A549 (cell line): ENCODE measurements around the gene ZSWIM3. TPM values are rescaled to one million over a fixed set of nuclear protein-coding genes. Genes with fewer than 3 reads are reported as not detected.

Source experiments
- ATAC-seq, 2 experiments: fragments of 200-7000 bp in 1 of 2; fragments of >200 bp in 1 of 2; cut with Nextera tagmentation in 1 of 2; cut with Tn5 transposase in 1 of 2; 3 replicates each; pipeline versions ENCODE4 v1.8.0 to v1.9.1; 2018 to 2020; ENCODE audit warnings: mild to moderate bottlenecking in 1 of 2, moderate library complexity in 1 of 2
- CTCF ChIA-PET: fragments of 300-600 bp; sonication (Branson Sonifier 250); formaldehyde crosslinking; extraction: SDS; loops from one replicate; lab custom pipeline; 2021; ENCODE audit warnings: antibody characterized with exemption, inconsistent platforms; lab: Yijun Ruan, JAX
- POLR2A ChIA-PET: fragments of 350-600 bp; formaldehyde crosslinking; extraction: SDS; loops from one replicate; lab custom pipeline; 2021; ENCODE audit warnings: antibody characterized with exemption, inconsistent platforms; lab: Yijun Ruan, JAX
- DNase-seq, 2 experiments: peaks; one replicate each; pipeline versions ENCODE4 v3.0.0 to v3.0.0-alpha.2; 2011 to 2016; ENCODE audit warnings: low read depth in 1 of 2, low spot score in 1 of 2
- FAIRE-seq: peaks from 2 replicates; lab custom pipeline; 2011; peaks lifted over from hg19 to GRCh38; lab: Jason Lieb, UNC
- H3K27ac ChIP-seq, 2 experiments: fragments of >200 bp; sonication (Bioruptor Twin); formaldehyde crosslinking; 3 replicates each; pipeline ENCODE4 v1.5.1; 2016 to 2017
- H3K4me1 ChIP-seq: fragments of >200 bp; sonication (Bioruptor Twin); formaldehyde crosslinking; 3 replicates; pipeline ENCODE4 v1.6.1; 2016
- H3K4me2 ChIP-seq: fragments of >200 bp; sonication (Bioruptor Twin); formaldehyde crosslinking; 3 replicates; pipeline ENCODE4 v1.6.1; 2016
- H3K4me3 ChIP-seq: fragments of >200 bp; sonication (Bioruptor Twin); formaldehyde crosslinking; 3 replicates; pipeline ENCODE4 v1.5.1; 2016
- H3K9me3 ChIP-seq: fragments of >200 bp; sonication (Bioruptor Twin); formaldehyde crosslinking; 3 replicates; pipeline ENCODE4 v1.6.1; 2016
- EHMT2 ChIP-seq: fragments of 200-600 bp; sonication (generic); IDR thresholded peaks from 2 replicates; pipeline ENCODE4 v1.6.1; 2016; ENCODE audit warnings: antibody characterized with exemption, low read depth, mild to moderate bottlenecking, moderate library complexity
- ESRRA ChIP-seq: fragments of 150-350 bp; IDR thresholded peaks from 2 replicates; pipeline ENCODE4 v1.6.1; 2014; ENCODE audit warnings: mild to moderate bottlenecking, low read length, borderline replicate concordance
- FOXS1 ChIP-seq: fragments of 250-450 bp; sonication (Bioruptor Pico); IDR thresholded peaks from 2 replicates; pipeline ENCODE4 v1.5.0; 2020; ENCODE audit warnings: mild to moderate bottlenecking, moderate library complexity
- HOXB13 ChIP-seq: fragments of 250-450 bp; sonication (Bioruptor Pico); IDR thresholded peaks from 2 replicates; pipeline ENCODE4 v1.5.0; 2020; ENCODE audit warnings: low read depth, mild to moderate bottlenecking, moderate library complexity
- JUN ChIP-seq, 2 experiments: fragments of >200 bp; sonication (Bioruptor Twin); formaldehyde crosslinking; IDR thresholded peaks; 2 replicates in 1 of 2; 3 replicates in 1 of 2; pipeline ENCODE4 v1.6.1; 2016 to 2017
- JUNB ChIP-seq: fragments of >200 bp; sonication (Bioruptor Twin); formaldehyde crosslinking; IDR thresholded peaks from 2 replicates; pipeline ENCODE4 v1.6.1; 2016
- KDM5A ChIP-seq: fragments of 200-600 bp; sonication (generic); IDR thresholded peaks from 2 replicates; pipeline ENCODE4 v1.6.1; 2016; ENCODE audit warnings: antibody characterized with exemption, mild to moderate bottlenecking
- MAFK ChIP-seq: fragments of 450-650 bp; IDR thresholded peaks from 2 replicates; pipeline ENCODE4 v1.6.1; 2014; ENCODE audit not compliant: partially characterized antibody
- MAZ ChIP-seq: fragments of 150-350 bp; IDR thresholded peaks from 2 replicates; pipeline ENCODE4 v1.6.1; 2014; ENCODE audit warnings: antibody characterized with exemption, low read depth, low read length, borderline replicate concordance
- MYC ChIP-seq: IDR thresholded peaks from 2 replicates; pipeline ENCODE4 v1.6.1; 2012; ENCODE audit warnings: mild to moderate bottlenecking, inconsistent platforms, low read length, improper control_type of control experiment, borderline replicate concordance
- NFE2L2 ChIP-seq: fragments of 150-350 bp; conservative IDR thresholded peaks from 2 replicates; pipeline ENCODE4 v1.6.1; 2014; ENCODE audit warnings: low read length
- NR3C1 ChIP-seq: fragments of >200 bp; sonication (Bioruptor Twin); formaldehyde crosslinking; IDR thresholded peaks from 3 replicates; pipeline ENCODE4 v1.6.1; 2017
- PHF8 ChIP-seq: fragments of 200-600 bp; sonication (generic); IDR thresholded peaks from 2 replicates; pipeline ENCODE4 v1.6.1; 2016; ENCODE audit warnings: low read depth, mild to moderate bottlenecking, antibody characterized with exemption, moderate library complexity, borderline replicate concordance
- RARB ChIP-seq: fragments of 250-450 bp; sonication (Bioruptor Pico); IDR thresholded peaks from 2 replicates; pipeline ENCODE4 v1.8.0; 2021; ENCODE audit warnings: mild to moderate bottlenecking, moderate library complexity
- RCOR1 ChIP-seq: fragments of 150-350 bp; IDR thresholded peaks from 2 replicates; pipeline ENCODE4 v1.6.1; 2014; ENCODE audit warnings: antibody characterized with exemption, low read length, low read depth
- RFX5 ChIP-seq: fragments of 450-650 bp; IDR thresholded peaks from 2 replicates; pipeline ENCODE4 v1.7.1; 2014; ENCODE audit warnings: antibody characterized with exemption, mild to moderate bottlenecking, moderate library complexity
- SMC3 ChIP-seq: fragments of >200 bp; sonication (Bioruptor Twin); formaldehyde crosslinking; IDR thresholded peaks from 3 replicates; pipeline ENCODE4 v1.6.1; 2018; ENCODE audit warnings: inconsistent platforms
- ZC3H11A ChIP-seq: fragments of 450-650 bp; IDR thresholded peaks from 2 replicates; pipeline ENCODE4 v1.6.1; 2014; ENCODE audit warnings: antibody characterized with exemption, mild to moderate bottlenecking
- ZNF302 ChIP-seq: fragments of 250-450 bp; sonication (Bioruptor Pico); IDR thresholded peaks from 2 replicates; pipeline ENCODE4 v1.9.0; 2021; ENCODE audit warnings: inconsistent platforms, mild to moderate bottlenecking, moderate library complexity
- ZSCAN20 ChIP-seq: fragments of 250-450 bp; sonication (Bioruptor Pico); IDR thresholded peaks from 2 replicates; pipeline ENCODE4 v1.8.0; 2022; ENCODE audit warnings: mild to moderate bottlenecking, moderate library complexity
- WGBS: methylation state at CpG from one replicate; pipeline ENCODE4 v1.1.6; 2017; ENCODE audit errors: missing lambda C conversion rate; 5-methylcytosine and 5-hydroxymethylcytosine counted together
- polyA plus RNA-seq, 4 experiments: library from polyadenylated mRNA; depleted of rRNA in 3 of 4; stranded (reverse); fragments of >200 nt; fragmentation: RNase III in 1 of 4; extraction: RNeasy Plus Mini Kit Qiagen cat#74134 plus additional on column Dnase treatment in 1 of 4; gene quantifications; 2 replicates in 3 of 4; 3 replicates in 1 of 4; pipeline ENCODE4 v1.2.3, GENCODE V29; 2011 to 2017
- TF ChIP-seq, protein P1 (sequence below): fragments of 200-600 bp; sonication (generic); IDR thresholded peaks from 2 replicates; pipeline ENCODE4 v1.6.1; 2016; ENCODE audit warnings: antibody characterized with exemption, mild to moderate bottlenecking, moderate library complexity
- TF ChIP-seq, protein P2 (sequence below): IDR thresholded peaks from 2 replicates; pipeline ENCODE4 v1.6.1; 2012
- TF ChIP-seq, protein P3 (sequence below): fragments of 450-650 bp; IDR thresholded peaks from 2 replicates; pipeline ENCODE4 v1.6.1; 2014; ENCODE audit warnings: antibody characterized with exemption
- TF ChIP-seq, protein P4 (sequence below): fragments of >200 bp; sonication (Bioruptor Twin); formaldehyde crosslinking; IDR thresholded peaks from 3 replicates; pipeline ENCODE4 v1.6.1; 2016
- TF ChIP-seq, protein P5 (sequence below): fragments of >200 bp; sonication (Bioruptor Twin); formaldehyde crosslinking; IDR thresholded peaks from 2 replicates; pipeline ENCODE4 v1.6.1; 2016

ZSWIM3 gene
- polyA plus RNA-seq, 2 of the 4 experiments (the other 2 are of a cell fraction): 1.1 to 1.3 TPM

DNA sequence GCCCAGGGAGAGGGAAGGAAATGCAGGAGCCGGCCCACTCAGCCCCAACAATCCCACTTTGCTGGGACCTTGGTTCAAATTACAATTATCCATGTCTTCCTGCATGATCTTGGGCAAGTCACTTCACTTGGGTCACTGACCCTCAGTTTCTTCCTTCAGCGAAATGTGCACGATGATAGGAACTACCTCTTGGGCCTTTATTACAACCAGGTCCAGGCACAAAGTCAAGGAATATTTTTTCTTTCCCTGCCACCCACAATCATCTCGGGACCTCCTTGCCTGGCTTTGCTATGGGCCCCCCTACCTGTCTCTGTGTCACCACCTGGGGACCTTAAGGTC is 54.9 kb downstream of the ZSWIM3 start (continued):
- TF ChIP-seq, protein P1, sequence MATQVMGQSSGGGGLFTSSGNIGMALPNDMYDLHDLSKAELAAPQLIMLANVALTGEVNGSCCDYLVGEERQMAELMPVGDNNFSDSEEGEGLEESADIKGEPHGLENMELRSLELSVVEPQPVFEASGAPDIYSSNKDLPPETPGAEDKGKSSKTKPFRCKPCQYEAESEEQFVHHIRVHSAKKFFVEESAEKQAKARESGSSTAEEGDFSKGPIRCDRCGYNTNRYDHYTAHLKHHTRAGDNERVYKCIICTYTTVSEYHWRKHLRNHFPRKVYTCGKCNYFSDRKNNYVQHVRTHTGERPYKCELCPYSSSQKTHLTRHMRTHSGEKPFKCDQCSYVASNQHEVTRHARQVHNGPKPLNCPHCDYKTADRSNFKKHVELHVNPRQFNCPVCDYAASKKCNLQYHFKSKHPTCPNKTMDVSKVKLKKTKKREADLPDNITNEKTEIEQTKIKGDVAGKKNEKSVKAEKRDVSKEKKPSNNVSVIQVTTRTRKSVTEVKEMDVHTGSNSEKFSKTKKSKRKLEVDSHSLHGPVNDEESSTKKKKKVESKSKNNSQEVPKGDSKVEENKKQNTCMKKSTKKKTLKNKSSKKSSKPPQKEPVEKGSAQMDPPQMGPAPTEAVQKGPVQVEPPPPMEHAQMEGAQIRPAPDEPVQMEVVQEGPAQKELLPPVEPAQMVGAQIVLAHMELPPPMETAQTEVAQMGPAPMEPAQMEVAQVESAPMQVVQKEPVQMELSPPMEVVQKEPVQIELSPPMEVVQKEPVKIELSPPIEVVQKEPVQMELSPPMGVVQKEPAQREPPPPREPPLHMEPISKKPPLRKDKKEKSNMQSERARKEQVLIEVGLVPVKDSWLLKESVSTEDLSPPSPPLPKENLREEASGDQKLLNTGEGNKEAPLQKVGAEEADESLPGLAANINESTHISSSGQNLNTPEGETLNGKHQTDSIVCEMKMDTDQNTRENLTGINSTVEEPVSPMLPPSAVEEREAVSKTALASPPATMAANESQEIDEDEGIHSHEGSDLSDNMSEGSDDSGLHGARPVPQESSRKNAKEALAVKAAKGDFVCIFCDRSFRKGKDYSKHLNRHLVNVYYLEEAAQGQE: no peak
- no peak for TF ChIP-seq RARB (CRISPR knock-in tag)

DNA sequence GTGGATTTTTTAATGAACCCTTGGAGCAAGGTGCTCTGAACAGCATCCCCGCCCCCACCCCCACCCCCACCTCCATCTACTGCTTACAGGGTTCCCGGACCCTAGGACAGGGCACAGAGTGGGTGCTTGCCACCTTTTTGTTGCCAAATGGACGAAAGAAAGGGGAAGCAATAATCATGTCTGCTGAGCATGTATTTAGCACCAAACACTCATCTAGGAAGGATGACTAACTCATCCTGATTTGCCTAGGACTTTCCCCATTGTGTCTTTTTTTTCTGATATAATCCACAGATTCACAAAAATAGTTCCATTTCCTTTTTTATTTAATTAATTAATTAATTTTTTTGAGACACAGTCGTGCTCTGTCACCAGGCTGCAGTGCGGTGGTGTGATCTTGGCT is 55.7 kb downstream of the ZSWIM3 start:
- no peak for TF ChIP-seq RFX5
- TF ChIP-seq, protein P2, sequence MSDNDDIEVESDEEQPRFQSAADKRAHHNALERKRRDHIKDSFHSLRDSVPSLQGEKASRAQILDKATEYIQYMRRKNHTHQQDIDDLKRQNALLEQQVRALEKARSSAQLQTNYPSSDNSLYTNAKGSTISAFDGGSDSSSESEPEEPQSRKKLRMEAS: no peak
- TF ChIP-seq ZNF302: no peak
- no peak for TF ChIP-seq ESRRA
- TF ChIP-seq NR3C1: no peak
- no peak for TF ChIP-seq MAFK
- no peak for TF ChIP-seq HOXB13 (CRISPR knock-in tag)
- TF ChIP-seq JUNB: no peak
- TF ChIP-seq RCOR1: no peak
- TF ChIP-seq RARB (CRISPR knock-in tag): no peak
- no peak for TF ChIP-seq EHMT2
- Histone ChIP-seq H3K4me2 (no peak overlapping the region), H3K4me1 (peaks cover 11% of the 10 kb centered on the region; the same call in 2 of the 3 replicates), H3K4me3 (no peak overlapping the region), H3K27ac (no peak overlapping the region), H3K9me3 (no peaks in the 10 kb centered on the region)
- CTCF ChIA-PET: no interaction called here
- no peak for FAIRE-seq
- no peak for DNase-seq
- POLR2A ChIA-PET: no interaction called here
- no peak for ATAC-seq
- 87% methylated on average over 4 of the region's 5 CpGs for WGBS

DNA sequence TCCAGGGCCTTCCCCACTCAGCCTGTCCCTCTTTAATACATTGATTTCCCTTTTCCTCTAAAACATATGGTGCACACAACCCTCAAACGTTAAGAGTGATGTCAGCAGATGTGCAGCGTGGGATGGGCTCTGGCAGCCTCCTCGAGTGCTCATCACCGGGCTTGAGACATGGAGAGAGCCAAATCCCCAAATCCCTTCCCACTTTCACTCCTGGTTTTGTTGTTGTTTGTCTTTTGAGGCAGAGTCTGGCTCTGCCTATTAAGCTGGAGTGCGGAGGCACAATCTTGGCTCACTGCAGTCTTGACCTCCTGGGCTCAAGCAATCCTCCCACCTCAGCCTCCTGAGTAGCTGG is 60.4 kb downstream of the ZSWIM3 start:
- Histone ChIP-seq H3K4me3 (no peak overlapping the region), H3K4me2 (no peak overlapping the region), H3K27ac (no peak overlapping the region), H3K9me3 (no peaks in the 10 kb centered on the region), H3K4me1 (no peaks in the 10 kb centered on the region)
- ATAC-seq (no peak), FAIRE-seq (no peak), DNase-seq (no peak)
- CTCF ChIA-PET: interaction anchor here (1.1 to 2.9 kb wide), 2 partner anchors 8 to 16 kb away, joined by 3 to 12 read pairs; partner anchors contain the start of gene PCIF1
- TF ChIP-seq ZSCAN20 (CRISPR knock-in tag): no peak
- no peak for TF ChIP-seq ZNF302
- TF ChIP-seq, protein P3, sequence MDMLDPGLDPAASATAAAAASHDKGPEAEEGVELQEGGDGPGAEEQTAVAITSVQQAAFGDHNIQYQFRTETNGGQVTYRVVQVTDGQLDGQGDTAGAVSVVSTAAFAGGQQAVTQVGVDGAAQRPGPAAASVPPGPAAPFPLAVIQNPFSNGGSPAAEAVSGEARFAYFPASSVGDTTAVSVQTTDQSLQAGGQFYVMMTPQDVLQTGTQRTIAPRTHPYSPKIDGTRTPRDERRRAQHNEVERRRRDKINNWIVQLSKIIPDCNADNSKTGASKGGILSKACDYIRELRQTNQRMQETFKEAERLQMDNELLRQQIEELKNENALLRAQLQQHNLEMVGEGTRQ: no peak
- no peak for TF ChIP-seq PHF8
- WGBS: 81% methylated on average over 5 of the region's 5 CpGs
- POLR2A ChIA-PET: no interaction called here

DNA sequence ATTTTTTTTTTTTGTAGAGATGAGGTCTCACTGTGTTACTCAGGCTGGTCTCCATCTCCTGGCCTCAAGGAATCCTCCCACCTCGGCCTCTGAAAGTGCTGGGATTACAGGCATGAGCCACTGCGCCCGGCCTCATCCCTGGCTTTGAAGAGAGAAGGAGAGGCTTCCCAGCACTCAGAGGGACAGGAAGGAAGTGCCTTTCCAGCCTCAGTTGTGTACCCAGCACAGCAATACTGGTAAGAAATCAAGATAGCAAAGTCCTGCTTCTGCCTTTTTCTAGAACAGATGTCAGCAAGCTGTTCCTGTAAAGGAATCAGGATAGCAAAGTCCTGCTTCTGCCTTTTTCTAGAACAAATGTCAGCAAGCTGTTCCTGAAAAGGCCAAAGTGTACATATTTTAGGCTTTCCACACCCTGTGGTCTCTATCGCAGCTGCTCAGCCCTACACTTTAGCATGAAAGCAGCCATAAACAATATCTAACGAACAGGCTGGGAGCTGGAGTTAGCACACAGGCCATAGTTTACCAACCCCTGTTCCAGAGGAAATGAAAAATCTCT is 60.8 kb downstream of the ZSWIM3 start:
- H3K27ac ChIP-seq: no peak overlapping the region
- CTCF ChIA-PET: interaction anchor here (1.1 to 2.9 kb wide), 2 partner anchors 15 to 119 kb away, joined by 4 to 12 read pairs; partner anchors contain the start of gene PCIF1
- H3K9me3 ChIP-seq: no peaks in the 10 kb centered on the region
- no peak overlapping the region for H3K4me2 ChIP-seq
- 72% methylated on average over 5 of the region's 5 CpGs for whole genome bisulfite sequencing
- POLR2A ChIA-PET: no interaction called here
- DNase-seq: no peak
- H3K4me1 ChIP-seq: no peaks in the 10 kb centered on the region
- H3K4me3 ChIP-seq: no peak overlapping the region
- no peak for ATAC-seq
- no peak for FAIRE-seq
- TF ChIP-seq HOXB13 (CRISPR knock-in tag) (no peak), EHMT2 (no peak), MYC (no peak), MAZ (no peak), ZC3H11A (no peak), FOXS1 (CRISPR knock-in tag) (no peak), JUN (IDR thresholded peaks at IDR 0.05) (no peak), RARB (CRISPR knock-in tag) (no peak), NFE2L2 (no peak), SMC3 (no peak), RCOR1 (no peak), KDM5A (no peak)
- TF ChIP-seq, protein P4, sequence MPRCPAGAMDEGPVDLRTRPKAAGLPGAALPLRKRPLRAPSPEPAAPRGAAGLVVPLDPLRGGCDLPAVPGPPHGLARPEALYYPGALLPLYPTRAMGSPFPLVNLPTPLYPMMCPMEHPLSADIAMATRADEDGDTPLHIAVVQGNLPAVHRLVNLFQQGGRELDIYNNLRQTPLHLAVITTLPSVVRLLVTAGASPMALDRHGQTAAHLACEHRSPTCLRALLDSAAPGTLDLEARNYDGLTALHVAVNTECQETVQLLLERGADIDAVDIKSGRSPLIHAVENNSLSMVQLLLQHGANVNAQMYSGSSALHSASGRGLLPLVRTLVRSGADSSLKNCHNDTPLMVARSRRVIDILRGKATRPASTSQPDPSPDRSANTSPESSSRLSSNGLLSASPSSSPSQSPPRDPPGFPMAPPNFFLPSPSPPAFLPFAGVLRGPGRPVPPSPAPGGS: no peak
- TF ChIP-seq, protein P2: no peak
- TF ChIP-seq, protein P5, sequence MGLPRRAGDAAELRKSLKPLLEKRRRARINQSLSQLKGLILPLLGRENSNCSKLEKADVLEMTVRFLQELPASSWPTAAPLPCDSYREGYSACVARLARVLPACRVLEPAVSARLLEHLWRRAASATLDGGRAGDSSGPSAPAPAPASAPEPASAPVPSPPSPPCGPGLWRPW: no peak
